NCI-H2171 (cell line): ENCODE data around the gene AP4M1.
"Not testable (repeated sequence)": the region's sequence is repeated elsewhere in the genome, so short reads cannot be mapped to it uniquely, and the experiment has no call there.

Experiments used
- DNase-seq: peaks from one replicate; lab custom pipeline; 2025; lab: John Stamatoyannopoulos, UW

AP4M1 gene

DNA sequence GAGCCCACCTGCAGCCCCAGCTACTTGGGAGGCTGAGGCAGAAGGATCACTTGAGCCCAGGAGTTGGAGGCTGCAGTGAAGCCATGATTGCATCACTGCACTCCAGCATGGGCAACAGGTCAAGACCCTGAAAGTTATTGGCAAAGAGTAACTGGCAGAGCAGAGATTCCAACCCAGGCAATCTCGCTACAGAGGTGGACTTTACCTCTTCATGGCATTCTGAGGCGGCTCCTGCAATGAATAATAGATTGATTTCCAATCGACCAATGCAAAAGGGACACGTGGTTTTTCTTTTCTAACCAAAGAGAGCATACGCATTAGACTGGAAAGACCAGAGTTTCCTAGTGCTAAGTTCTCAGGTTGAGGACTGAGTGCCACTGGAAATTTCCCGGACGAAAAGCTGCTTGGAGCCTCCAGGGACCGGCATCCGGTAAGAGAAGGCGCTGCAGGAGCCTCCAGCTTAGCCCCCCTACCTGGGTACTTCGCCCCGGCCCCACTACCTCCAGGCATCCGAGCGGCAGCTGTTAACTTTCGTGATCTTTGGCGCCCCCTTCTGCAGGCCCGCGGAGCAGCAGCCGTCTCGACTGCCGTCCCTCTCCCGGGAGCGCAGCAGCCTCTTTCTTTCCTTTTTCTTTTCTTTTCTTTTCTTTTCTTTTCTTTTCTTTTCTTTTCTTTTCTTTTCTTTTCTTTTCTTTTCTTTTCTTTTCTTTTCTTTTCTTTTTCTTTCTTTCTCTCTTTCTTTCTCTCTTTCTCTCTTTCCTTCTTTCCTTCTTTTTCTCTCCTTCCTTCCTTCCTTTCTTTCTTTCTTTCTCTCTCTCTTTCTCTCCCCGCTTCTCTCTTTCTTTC lies 29.4 kb downstream of the AP4M1 start:
- peak; percentile 36 for DNase-seq

DNA sequence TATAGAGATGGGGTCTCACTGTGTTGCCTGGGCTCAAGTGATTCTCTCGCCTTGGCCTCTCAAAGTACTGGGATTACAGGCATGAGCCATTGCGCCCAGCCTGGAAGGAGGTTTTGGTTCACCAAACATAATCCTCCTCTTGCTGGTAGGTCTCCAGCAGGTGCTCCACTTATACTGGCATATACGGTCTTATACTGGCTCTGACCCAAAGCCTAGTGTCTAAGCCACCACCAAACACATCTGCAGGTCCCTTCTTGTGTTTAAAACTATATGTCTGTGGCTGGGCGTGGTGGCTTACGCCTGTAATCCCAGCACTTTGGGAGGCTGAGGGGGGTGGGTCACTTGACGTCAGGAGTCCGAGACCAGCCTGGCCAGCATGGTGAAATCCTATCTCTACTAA lies 30.7 kb downstream of the AP4M1 start:
- no peak for DNase-seq

DNA sequence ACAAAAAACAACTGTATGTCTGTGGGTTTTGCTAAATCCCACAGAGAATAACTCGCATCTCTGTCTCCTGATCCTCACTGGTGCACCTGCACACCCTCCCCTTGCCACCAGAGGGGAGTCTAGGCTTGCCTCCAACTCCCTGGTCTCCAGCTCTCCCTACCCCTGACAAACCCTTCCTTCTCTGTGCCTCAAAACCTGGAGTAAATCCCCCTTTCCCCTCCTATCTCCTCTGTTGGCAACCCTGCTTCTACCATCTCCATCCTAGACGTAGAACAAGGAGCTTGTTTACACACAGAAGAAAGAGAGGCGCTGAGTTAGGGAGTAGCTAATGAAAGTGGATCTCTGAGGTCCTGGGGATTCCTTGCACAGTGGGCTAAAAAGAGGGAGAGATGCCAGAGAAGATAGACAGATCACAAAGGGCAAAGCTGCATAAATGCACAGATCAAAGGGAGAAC lies 31.3 kb downstream of the AP4M1 start:
- peak; percentile 45 for DNase-seq

DNA sequence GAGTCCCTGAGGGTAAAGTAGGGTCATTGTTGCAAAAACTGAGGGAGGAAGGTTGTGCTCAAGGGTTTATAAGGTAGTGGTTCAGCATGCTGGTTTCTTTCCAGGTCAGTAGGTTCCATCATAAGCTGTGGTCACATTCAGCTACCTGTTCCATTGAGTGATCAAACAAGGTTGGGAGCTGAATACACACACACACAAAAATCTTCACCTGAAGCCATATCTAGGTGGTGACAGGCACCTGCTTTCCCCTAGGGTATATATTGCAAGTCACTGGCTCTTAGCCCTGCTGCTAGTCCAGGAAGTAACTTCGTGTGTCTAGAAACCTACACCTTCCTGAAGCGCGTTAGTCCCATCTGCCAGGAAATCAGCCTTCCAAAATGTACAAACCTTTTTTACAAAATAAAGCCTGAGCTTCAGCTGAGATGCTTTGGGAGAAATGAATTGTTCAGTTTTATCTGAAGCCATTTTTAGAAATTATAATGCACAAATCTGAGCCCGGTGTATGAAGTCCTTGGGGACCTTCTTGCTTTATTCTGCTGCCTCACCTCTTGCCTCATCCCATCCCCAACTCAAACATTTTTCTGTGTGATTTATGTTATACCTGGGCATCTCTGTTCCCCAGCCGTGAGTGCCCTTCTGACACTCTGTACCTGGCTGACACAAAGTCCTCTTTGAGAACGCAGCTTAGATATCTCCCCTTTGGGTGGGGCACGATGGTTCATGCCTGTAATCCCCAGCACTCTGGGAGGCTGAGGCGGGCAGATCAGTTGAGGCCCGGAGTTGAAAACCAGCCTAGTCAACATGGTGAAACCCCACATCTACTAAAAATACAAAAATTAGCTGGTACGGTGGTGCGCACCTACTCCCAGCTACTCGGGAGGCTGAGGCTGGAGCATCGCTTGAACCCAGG lies 36.7 kb downstream of the AP4M1 start:
- DNase-seq: no peak

DNA sequence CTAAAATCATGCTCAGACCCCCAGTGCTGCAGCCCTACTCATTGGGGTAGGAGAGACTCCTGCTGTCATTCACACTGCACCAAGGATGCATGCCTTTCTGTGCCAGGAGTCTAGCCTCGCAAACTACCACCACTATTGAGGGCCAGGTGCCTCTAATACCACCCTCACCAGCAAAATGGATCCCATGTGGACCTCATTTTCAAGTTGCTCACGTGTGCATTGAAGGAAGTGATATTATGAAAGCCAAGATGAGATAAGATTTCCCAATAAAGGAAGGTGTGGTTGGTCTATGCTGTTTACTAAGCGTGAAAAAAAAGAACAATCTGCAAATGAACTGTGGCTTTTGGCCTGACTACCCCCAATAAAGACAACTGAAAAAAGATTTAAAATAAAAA lies 40.1 kb downstream of the AP4M1 start:
- DNase-seq: no peak

DNA sequence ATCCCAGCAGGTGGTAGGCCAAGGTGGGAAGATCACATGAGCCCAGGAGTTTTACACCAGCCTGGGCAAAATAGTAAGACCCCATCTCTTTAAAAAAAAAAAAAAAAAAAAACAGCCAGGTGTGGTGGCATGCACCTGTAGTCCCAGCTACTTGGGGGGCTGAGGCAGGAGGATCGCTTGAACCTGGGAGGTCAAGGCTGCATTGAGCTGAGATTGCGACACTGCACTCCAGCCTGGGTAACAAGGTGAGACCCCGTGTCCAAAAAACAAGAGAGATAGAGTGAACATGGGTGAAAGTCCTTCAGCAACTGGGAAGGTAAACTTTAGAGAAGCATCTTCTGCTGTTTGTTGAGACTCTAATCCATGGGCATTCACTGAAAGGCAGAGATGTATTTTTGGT lies 41.0 kb downstream of the AP4M1 start:
- no peak for DNase-seq

DNA sequence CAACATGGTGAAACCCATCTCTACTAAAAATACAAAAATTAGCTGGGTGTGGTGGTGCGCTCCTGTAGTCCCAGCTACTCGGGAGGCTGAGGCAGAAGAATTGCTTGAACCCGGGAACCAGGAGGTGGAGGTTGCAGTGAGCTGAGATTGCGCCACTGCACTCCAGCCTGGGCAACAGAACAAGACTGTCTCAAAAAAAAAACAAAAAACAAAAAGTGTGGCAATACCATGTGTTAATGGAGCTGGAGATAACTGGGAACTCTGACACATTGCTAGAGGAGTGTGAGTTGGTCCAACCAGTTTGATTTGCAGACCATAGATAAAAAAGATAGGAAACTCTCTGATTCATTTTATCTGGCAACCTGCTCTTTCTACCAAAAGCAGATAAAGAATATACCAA lies 44.9 kb downstream of the AP4M1 start:
- not testable (repeated sequence) for DNase-seq

DNA sequence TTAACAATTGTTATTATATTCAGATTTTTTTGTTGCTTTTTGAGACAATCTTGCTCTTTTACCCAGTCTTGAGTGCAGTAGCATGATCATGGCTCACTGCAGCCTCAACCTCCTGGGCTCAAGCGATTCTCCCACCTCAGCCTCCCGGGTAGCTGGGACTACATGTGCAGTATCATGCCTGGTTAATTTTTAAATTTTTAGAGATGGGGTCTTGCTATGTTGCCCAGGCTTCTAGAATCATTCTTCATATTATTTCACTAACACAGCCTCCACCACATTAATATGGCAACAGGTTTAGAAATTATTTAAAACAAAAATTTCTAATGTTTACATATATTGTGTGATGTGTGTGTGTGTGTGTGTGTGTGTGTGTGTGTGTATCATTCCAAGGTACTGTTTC lies 45.8 kb downstream of the AP4M1 start:
- no peak for DNase-seq

DNA sequence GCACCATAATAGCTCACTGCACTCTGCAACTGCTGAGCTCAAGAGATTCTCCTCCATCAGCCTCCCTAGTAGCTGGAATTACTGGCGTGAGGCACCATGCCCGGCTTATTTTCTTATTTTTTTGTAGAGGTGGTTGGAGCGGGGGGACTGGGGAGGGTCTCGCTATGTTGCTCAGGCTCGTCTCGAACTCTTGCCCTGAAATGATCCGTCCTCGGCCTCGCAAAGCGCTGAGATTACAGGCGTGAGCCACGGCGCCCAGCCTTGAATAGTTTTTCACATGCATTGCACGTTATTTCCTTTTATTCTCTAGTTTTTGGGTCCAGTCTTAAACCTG lies 46.7 kb downstream of the AP4M1 start:
- DNase-seq: no peak

DNA sequence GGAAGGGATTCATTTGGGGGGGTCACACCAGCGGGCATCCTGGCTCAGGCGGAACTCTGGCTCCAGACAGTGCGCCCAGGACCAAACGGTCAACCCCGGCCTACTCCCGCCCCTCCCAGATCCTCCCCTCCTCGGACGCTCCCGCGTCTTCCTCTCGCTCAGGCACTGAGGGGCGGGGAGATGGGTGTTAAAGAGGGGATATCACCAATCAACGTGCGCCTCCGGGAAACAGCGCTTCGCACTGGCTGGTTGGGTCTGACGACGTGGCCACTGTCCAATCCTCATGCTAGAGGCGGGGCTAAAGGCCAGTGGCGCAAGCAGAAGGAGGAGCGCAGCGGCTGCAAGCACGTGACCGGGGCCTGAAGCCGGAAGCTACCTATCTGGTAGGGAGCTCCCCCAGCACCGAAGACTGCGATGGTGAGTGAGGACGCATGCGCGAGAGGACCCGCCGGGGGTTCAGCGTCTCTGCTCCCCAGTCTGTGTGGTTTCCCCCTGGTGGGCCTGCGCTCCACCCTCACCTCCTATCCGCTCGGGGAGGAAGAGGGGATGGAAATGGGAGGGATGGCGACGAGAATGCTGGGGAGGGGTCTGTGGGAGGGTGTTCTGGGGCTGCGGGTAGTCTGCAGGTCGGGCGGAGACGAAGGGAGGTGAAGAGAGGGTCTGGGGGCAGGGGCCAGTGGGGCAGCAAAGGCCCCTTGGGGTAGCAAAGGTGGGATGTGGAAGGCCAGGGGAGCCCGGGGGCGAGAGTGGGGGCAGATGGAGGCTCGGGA lies 47.3 kb downstream of the AP4M1 start, which contains the start of gene LAMTOR4:
Gene LAMTOR4 (plus strand): TSS at position 360 of the 770 bp plus-strand sequence. CDS start 55 bp downstream, at position 415.
- peak; percentile 99 for DNase-seq

DNA sequence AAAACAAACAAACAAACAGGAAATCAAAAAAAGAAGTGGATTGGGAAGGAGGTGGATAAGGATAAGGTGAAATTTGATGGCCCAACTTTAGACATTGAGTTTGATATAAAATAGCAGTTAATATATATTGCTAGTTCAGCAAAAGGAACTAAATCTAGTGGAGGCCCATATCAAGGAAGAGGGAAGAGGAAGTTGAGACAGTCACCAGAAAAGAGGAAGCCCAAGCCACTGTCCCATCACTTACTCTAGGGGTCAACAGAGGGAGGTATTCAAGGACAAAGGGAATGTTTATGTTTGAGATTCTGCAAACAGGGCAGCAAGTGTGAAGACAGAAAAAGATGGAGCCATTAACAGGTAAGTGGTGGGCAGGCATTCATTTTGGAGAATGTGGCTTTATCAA lies 51.0 kb downstream of the AP4M1 start:
- DNase-seq: no peak

DNA sequence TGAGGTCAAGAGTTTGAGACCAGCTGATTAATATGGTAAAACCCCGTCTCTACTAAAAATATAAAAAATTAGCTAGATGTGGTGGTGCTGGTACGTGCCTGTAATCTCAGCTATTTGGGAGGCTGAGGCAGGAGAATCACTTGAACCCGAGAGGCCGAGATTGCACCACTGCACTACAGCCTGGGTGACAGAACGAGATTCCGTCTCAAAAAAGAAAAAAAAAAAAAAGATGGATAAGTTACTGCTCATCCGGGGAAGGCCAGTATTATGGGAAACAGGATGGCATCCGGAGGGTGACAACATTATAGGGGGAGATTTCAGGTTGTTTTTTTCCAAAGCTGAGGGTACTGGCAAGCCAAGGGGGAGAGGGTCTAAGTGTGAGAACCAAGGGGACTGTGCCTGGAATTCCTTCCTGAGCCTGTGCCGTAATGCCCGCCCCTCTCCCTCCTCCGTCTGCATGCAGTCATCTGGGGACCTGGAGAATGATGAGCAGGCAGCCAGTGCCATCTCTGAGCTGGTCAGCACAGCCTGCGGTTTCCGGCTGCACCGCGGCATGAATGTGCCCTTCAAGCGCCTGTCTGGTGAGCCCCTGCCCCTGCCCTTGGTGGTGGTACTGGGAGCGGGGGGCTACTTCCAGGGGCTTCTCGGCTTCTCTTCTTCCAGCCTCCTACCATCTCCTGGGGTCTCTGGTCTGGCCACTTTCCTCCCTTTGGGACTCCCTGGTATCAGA lies 51.7 kb downstream of the AP4M1 start:
- DNase-seq: no peak

DNA sequence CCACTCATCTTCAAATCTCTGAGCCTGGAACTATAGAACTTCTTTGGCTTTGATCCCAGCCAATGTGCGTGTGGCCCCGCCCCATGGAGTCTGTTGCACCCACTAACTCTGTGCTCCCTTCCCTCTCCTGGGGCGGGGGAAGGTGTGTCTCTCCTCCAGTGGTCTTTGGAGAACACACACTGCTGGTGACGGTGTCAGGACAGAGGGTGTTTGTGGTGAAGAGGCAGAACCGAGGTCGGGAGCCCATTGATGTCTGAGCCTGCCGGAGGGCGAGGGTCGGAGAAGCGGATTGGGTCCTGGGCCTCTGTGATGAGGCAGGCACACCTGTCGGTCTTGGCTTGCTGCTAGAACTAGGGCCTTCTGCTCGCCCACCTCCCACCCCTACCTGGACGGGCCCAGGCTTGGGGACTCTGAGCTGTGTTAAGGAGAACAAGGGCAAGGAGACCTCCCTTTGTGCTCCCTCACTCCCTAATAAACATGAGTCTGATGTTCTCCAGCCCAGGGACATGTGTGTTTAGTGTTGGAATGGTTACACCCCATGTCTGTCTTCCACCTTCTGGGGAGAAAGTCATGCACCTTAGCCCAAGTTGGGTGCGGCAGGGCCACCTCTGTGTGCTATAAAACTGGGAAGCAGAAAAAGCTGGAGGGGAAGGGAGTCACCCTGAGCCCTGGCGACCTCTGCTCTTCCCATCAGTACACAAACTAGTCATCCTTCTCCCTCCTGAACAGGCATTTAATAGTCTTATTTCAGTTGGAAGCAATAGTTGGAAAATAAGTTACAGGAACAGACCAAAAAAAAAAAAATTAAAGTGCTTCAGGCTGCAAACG lies 52.5 kb downstream of the AP4M1 start:
- DNase-seq: no peak

DNA sequence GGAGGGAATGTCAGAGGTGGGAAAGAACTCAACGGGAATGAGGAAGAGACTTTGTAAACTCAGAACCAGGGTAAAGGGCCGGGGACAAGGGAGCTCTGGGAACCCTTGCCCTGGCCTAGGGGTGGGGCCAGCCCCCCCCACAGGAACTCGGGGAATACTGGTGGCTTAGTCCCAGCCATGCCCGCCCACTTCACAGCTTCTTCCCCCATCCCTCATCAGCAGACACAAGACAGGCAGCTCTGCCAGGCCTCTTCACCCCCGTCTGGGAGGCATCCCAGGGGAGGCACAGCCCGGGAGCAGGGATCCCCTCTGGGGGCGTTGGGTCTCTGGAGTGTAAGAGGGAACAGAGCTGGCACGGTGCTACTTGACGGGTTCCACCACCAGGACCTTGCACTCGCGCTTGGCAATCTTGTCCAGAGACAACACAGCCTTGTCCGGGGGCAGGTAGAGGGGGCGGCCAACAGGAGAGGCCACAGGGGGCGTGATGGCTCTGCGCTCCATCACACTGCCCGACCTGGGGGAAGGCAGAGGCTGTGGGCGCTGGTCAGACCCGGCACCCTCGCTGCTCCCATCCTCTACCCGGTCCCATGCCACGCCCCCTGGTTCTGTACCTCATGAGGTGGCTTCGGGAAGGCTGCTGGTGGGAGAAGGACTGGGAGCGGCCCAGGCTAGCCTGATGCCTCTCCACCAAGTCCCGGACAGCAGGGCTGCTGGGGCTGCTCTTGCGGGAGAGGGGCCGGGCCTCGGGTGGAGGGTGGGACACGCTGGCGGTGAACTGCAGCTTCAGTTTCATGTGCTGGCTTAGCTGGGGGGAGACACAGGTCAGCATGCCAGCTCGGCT lies 53.4 kb downstream of the AP4M1 start:
- DNase-seq: no peak

DNA sequence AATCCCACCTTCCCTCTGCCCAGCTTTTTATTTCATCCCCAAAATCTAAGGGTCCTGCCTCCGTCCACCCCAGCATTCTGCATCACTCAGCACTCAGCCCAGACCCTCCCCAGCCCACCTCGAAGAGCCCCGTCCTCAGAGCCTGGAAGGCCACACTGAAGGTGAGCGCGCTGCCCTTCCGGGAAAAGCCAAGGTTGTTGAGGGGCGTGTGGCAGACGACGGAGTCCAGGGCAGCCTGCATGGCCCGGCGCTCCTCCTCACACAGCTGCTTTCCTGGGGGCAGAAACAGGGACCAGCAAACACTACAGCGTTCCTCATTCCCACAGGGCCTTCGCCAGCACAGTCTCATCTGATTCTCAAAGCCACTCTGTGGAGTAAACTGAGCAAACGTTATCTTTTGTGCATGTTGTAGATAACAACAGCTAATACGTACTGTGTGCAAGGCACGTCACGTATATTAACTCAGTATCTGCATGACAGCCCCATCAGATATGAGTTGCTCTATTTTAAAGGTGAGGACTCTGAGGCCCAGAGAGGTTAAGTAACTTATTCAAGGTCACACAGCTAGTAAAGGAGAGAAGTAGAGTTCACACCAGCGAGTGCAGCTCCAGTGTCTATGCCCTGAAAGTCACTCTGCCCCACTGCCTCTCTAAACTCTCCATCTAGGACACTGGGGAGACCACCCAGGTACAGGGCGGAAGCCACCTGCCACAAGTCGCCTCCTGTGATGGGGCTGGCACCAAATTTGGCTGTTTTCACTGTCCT lies 54.3 kb downstream of the AP4M1 start:
- no peak for DNase-seq

DNA sequence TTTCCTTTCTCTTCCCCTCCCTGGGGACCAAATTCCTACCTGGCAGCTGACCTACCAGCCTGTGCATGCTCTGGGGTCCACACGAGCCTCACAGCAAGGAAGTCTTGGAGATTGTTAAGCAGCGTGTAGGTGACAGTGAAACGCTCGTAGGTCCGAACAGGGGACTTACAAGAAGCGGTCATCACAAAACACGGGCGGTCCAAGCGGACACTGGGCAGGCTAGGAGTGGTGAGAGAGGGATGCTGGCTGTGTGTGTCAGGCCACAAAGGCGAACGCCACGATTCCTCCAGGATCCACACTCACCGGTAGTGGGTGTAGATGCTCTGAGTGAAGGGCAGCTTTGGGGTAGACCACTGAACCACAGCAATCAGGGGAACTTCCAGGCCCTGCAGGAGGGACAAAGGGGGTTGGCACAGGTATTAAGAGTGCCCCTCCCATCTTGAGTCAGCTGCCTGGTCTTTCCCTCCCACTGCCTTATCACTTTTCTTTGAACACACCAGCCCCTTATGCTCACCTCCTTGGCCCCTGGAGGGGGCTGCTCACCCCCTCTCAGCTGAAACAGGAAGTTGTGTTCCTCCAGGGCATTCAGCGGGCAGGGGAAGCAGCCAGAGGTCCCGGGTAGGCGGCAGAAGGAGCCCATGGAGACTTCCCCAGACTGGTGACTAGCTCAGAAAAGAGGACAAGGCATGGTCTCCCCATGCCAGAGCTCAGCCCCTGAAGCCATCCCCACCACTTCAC lies 55.1 kb downstream of the AP4M1 start:
- no peak for DNase-seq

DNA sequence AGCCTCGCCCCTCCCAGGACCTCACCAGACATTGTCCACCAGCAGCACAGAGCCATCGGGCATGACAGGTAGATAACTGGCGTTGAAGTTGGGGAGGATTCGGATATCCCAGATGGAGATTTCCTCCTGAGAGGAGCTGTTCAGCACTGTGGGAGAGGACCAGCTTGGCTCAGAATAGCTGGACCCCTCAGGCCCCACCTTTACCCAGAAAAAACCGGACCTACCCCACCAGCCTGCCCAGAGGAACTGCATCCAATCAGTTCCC lies 55.6 kb downstream of the AP4M1 start:
- DNase-seq: no peak
